Esophagus squamous epithelium (tissue), 4 donors: ENCODE measurements around the gene ADAMTSL3.

ENCODE experiments used
- POLR2A ChIP-seq, 4 donors: fragments of 450-650 bp; IDR thresholded peaks; one replicate each; pipeline ENCODE4 v1.6.1; 2017; ENCODE audit warnings: antibody characterized with exemption in 4 of 4, mild to moderate bottlenecking in 4 of 4, moderate library complexity in 3 of 4
- TF ChIP-seq, protein P1 (sequence below), 6 experiments: fragments of 450-650 bp in 4 of 6; fragments of 200-600 bp in 2 of 6; sonication (generic) in 2 of 6; IDR thresholded peaks; one replicate each; pipeline ENCODE4 v1.5.1; 2016 to 2019; ENCODE audit warnings: antibody characterized with exemption in 6 of 6, mild to moderate bottlenecking in 4 of 6, moderate library complexity in 4 of 6

DNA sequence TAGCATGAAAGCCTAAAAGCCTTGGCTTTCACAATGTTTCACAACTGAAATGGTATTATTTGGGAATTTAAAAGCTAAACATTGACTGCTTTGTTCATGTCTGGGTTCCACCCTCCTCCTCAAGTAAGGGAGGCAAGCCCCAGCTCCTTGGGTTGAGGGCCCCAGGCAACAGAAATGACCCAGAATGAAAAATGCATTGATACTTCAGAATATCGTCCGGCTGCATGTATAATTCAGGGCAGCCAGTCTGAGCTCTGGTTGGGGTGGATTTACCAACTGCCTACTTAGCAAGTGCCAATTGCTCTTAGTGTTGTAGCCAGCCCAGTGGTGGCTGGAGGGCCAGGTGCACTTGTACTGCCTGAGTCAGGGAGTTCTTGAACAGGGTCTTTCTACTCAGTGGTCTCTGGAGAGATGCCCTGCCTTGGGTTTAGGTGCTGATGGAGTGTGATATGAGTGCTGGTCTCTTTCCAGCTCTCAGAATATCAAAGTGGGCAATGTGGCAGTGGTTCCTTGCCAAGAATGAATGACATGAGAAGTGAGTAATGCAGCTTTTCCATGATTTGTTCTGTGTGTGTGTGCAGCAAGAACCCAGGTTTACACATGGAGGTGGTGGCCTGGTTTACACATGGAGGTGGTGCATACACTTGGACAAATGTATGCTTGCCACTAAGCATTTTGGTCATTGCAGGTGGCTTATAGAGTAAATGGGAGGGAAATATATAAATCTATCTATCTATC, 40.9 kb upstream of the ADAMTSL3 start:
- TF ChIP-seq, protein P1, sequence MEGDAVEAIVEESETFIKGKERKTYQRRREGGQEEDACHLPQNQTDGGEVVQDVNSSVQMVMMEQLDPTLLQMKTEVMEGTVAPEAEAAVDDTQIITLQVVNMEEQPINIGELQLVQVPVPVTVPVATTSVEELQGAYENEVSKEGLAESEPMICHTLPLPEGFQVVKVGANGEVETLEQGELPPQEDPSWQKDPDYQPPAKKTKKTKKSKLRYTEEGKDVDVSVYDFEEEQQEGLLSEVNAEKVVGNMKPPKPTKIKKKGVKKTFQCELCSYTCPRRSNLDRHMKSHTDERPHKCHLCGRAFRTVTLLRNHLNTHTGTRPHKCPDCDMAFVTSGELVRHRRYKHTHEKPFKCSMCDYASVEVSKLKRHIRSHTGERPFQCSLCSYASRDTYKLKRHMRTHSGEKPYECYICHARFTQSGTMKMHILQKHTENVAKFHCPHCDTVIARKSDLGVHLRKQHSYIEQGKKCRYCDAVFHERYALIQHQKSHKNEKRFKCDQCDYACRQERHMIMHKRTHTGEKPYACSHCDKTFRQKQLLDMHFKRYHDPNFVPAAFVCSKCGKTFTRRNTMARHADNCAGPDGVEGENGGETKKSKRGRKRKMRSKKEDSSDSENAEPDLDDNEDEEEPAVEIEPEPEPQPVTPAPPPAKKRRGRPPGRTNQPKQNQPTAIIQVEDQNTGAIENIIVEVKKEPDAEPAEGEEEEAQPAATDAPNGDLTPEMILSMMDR (IDR thresholded peaks at IDR 0.05): no peak
- TF ChIP-seq POLR2A (IDR thresholded peaks at IDR 0.05): no peak
